OCI-LY7 (cell line): ENCODE results near the gene HNRNPH3.

Source experiments
- CTCF ChIP-seq: fragments of 200-600 bp; sonication (generic); conservative IDR thresholded peaks from 2 replicates; pipeline ENCODE4 v1.5.1; 2014; ENCODE audit warnings: mild to moderate bottlenecking, antibody characterized with exemption, low read length, moderate library complexity, mixed read lengths
- EZH2phosphoT487 ChIP-seq: fragments of 200-600 bp; sonication (generic); IDR thresholded peaks from 2 replicates; pipeline ENCODE4 v1.6.1; 2018; ENCODE audit warnings: low read depth, borderline replicate concordance, mild to moderate bottlenecking, mixed run types, antibody characterized with exemption, low read length, moderate library complexity, mixed read lengths

- TF ChIP-seq CTCF (no peak), EZH2phosphoT487 (no peak)
These were observed 13.8 kb downstream of the HNRNPH3 start for GRCh38 chr10:68345621-68346020.
